RKO (cell line): Measurements from ENCODE around the gene HNRNPL.
"Not testable (repeated sequence)": the region's sequence is repeated elsewhere in the genome, so short reads cannot be mapped to it uniquely, and the experiment has no call there.

Experiments used
- DNase-seq: peaks from one replicate; pipeline ENCODE4 v3.0.0-alpha.2; 2016; ENCODE audit warnings: low spot score

Gene HNRNPL

GRCh38 chr19:38849860-38850435 is at the start of gene HNRNPL:
Gene HNRNPL (minus strand): TSS chr19:38849986. CDS start chr19:38849966, 20 bp downstream.
- peak; percentile 100 for DNase-seq

GRCh38 chr19:38898788-38899446 is 49.1 kb upstream of the HNRNPL start:
- DNase-seq = peak; percentile 31

- DNase-seq = no peak
Measured at GRCh38 chr19:38894968-38895367, 45.2 kb upstream of the HNRNPL start.

DNA sequence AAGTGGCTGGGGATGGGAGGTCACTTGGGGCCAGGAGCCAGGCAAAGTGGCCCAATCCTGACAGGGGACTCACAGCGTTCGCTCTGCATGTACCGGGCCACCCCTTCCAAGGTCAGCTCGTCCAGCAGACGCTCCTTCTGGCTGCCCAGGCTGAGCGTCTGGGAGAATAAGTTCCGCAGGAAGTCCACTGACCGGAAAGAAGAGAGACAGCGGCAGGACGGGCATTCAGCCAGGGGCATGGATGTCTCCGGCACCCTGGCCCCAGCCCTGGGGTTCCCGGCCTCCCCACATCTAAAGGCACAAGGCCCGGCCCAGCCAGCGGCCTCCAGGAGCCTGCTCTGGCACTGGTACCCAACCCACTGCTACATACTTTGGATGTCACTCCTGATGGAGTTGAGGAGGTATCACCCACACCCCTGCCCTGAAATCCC is 43.6 kb upstream of the HNRNPL start:
- no peak for DNase-seq

DNA sequence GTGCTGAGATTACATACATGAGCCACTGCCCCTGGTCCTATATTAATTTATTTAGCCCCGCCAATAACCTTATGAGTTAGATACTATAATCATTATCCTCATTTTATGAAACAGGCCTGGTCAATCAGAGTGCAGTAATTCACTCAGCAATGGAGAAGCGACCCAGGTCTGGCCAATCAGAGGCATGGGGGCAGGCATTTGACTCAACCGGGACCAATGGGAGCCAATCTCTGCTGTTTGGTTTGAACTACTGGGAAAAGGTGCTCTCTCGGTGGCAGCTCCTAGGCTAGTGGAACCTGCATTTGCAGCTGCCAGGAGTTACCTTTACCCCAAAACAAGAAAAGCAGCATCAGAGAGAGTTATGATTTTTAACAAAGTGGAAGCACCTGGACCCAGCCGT is 43.1 kb upstream of the HNRNPL start:
- no peak for DNase-seq

- DNase-seq = no peak
Measured at GRCh38 chr19:38891771-38892170, 42.0 kb upstream of the HNRNPL start.

GRCh38 chr19:38890686-38891085 is 40.9 kb upstream of the HNRNPL start:
- no peak for DNase-seq

- DNase-seq = no peak
Measured at GRCh38 chr19:38889803-38890202, 40.0 kb upstream of the HNRNPL start.

GRCh38 chr19:38888876-38889275 is 39.1 kb upstream of the HNRNPL start:
- DNase-seq = no peak

DNA sequence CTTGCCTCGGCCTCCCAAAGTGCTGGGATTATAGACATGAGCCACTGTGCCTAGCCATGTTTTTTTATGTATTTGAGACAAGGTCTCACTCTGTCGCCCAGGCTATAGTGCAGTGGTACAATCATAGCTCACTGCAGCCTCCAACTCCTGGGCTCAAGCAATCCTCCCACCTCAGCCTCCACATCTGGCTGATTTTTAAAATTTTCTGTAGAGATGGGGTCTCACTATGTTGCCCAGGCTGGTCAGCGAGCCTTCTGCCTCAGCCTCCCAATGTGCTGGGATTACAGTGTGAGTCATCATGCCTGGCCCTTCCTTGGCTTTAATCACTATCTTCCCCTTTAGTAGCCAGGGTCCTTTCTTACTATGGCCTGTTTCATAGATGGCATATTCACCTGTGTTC is 34.9 kb upstream of the HNRNPL start:
- DNase-seq = not testable (repeated sequence)

DNA sequence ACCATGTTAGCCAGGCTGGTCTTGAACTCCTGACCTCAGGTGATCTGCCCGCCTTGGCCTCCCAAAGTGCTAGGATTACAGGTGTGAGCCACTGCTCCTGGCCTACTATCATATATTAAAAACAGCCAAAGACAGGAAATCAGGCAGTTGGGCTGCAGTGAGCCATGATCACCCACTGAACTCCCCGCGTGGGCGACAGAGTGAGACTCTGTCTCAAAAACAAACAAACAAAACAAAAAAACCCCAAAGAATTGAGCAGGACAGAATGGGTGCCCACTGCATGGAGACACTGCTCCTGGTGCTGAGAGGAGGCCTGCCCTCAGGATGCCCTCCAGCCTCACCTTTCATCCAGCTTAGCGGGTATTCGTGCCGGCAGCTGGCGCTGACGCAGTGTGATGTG is 33.5 kb upstream of the HNRNPL start:
- no peak for DNase-seq

- DNase-seq = no peak
Measured at GRCh38 chr19:38880882-38881609, 31.3 kb upstream of the HNRNPL start.

DNA sequence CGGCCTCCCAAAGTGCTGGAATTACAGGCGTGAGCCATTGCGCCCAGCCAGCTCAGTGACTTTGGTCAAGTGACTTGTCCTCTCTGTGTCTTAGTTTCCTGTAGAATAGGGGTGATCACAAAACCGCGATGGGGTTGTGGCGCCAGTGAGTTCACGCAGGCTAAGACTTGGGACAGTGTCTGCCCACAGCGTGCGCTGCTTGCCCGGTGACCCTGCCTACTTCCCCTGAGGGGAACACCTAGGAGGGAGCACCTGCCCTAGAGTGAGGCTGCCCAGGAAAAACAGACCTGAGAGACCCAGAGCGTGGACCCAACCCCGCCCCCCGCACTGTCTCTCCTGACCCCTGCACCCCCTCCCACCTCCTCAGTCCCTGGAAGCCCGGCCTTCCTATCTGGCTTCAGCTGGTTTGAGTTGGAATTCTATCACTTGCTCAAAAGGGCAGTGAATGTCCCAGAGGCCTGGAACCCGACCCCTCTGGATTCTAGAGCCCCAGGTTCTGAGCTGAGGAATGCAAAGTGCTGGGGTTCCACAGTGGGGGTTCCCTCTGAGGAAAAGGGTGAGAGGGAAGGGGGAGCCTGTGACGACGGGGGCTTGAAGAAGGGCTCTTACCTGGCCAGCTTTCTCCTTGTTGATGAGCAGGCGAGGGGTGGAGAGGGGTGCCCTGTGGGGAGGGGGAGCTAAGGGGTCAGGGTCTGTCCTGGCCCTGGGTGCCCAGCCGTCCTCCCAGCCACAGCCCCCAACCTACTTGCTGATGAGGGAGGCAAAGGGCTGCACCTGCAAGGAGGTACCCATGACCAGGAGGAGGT is 30.5 kb upstream of the HNRNPL start:
- no peak for DNase-seq

DNA sequence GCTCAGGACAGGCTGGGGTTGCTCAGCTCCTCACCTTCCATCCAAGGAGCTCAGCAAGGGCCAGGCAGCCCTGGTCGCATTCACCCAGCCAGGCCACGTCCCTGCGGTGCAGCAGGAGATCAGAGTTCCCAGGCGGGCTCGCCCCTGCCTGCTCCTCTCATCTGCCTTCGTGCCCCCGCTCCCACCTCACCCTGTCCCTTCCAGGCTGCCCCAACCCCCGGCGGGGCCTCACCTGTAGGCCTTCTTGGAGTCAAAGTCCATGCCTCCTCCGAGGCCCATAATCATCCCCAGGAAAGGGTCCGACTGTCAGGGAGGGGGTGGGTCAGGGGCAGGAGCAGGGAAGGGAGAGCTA is 29.6 kb upstream of the HNRNPL start:
- DNase-seq = no peak

DNA sequence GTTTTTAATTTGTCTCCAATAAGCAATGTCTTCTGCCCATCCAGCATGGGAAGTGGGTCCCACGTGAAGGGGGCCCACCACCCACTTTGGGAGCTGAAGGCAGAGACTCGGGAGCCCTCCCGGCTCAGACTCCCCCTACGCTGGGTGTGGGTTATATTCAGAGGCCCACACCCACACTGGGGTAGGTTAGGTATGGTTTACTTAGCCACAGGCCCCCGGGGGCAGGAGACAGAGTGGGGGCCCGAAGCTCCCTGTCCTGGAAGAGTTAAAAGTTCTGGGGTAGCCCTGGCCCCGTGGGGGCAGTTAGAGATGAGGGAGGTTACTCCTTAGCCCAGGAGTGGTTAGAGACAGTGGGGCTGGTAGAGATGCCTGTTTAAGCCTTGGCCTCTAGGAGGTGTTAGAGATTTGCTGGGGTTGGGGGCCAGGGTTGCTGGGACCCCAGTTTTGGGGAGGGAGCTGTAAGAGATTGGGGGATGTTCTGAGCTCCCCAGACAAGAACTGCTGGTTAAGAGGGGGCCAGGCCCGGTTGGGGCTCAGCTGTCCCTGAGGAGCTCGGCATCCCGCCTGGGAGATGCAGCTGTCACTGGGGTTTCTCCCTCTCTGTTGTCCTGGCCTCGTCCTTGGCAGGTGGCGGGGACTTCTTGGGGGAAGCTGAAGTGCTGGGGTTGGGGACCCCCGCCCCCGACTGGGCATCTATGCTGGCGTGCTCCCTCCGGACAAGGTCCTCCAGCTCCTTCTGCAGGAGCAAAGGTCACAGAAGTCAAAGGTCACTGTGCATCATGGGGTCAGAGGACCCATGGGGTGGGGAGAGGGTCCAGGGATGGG is 29.0 kb upstream of the HNRNPL start:
- DNase-seq = no peak

DNA sequence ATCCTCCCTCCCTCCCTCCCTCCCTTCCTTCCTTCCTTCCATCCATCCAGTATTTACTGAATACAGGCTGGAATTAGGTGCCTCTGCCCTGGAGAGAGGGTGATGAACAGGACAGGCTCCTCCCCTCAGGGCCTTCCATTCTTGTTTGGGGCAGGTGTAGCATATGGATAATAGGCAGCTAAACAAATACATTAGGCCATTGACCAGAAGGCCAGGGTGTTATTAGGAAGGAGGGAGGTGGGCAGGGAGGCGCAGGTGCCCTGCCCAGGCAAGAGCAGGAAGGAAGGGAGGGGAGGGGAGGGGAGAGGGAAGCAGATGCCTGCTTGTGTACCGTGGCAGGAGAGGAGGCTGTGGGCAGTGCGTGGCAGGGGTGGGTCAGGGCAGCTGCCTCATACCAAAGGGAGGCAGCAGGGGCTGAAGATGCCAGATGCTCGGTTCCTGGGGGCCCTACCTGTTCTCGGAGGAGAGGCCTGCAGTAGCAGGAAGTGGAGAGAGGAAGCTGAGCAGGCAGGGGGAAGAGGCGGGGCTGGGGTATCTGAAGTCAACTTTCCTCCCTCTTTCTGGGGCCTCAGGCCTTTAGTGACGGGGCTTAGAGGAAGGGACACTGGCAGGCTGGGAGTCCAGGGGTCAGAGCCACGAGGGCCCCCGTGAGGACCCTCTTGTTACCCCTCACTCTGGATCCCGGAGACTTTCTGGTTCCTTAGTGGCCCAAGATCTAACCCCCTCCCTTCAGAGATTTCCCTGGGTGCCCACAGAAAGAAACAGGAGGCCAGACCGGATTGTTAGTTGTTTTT is 28.2 kb upstream of the HNRNPL start, which contains the start of gene RINL:
TSS of gene RINL (minus strand) at position 495 of the 794 bp plus-strand sequence. CDS start 1,533 bp downstream, outside the sequence.
- DNase-seq = no peak

DNA sequence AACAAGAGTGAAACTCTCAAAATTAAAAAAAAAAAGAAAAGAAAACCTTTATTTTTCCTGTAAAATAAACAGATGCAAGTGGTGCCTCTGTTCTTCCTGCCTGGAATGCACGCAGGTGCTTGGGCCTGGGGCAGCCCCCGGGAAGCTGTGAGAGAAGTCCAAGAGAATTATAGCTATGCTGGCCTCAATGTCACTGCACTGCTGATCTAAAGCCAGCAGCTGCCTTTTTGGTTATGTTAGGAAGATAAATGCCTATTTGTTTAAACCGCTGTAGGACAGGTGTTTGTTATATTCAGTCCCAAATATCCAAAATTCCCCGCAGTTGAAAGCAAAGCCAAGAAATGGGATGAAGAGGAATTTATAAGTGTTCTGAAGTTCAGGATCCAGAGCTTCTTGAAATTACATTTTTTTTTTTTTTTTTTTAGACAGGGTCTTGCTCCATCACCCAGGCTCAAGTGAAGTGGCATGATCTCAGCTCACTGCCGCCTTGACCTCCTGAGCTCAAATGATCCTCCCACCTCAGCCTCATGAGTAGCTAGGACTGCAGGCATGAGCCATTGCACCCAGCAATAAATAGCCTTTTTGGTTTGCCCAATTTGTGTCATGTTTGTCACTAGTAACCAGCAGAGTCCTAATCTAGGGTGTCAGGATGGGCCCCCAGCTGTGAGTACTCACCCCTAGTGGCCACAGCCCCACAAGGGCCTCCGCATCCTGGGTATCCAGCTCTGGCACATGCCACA is 26.0 kb upstream of the HNRNPL start:
- DNase-seq = no peak

DNA sequence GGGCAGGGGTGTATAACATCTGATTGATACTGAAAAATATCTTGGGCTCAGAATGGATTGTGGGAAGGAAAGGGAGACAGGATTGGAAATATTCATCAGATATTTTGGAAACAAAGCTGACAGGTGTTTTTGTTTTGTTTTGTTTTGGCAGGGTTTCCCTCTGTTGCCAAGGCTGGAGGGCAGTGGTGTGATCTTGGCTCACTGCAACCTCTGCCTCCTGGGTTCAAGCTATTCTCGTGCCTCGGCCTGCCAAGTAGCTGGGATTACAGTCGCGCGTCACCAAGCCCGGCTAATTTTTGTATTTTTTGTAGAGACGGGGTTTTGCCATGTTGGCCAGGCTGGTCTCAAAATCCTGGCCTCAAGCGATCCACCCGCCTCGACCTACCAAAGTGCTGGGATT is 23.6 kb upstream of the HNRNPL start:
- not testable (repeated sequence) for DNase-seq

DNA sequence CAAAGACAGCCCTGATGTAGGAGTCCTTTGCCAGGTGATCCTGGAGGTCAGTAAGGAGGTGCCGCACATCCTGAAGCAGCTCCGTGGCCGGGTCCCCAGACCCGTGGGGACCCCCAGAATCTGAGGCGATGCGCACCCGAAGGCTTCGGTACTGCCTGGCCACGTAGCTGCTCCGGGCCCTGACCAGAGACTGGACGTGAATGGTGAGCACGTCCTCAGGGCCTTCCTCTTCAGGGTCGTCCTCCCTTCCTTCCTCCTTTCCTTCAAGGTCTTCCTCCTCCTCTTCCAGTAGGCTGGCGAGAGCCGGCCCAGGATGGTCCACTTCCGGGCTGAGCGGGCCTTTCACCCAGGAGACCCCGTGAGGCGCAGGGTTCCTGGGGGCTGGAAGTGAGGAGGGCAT is 20.8 kb upstream of the HNRNPL start:
- DNase-seq = no peak
